Measurements from ENCODE around the gene TFAM. TPM values are rescaled to one million over a fixed set of nuclear protein-coding genes. Genes with fewer than 3 reads are reported as not detected.

The TFAM gene
- total RNA-seq, 1 experiment from 2014 or later = 74.4 TPM

GRCh38 chr10:58414270-58415041 is 29.2 kb downstream of the TFAM start:
- no peaks in the 10 kb centered on the region for H3K27me3 Mint-ChIP-seq (ENCODE audit: low read depth)
- ChIA-PET POLR2A (interaction anchor here (0.7 kb wide), 1 partner anchor 30 kb away, joined by 3 read pairs; no protein-coding TSS in a partner anchor), CTCF (interaction anchor here (0.5 to 3.1 kb wide), 20 partner anchors 10 to 326 kb away, joined by 3 to 32 read pairs (median 4); partner anchors contain the start of gene BICC1)

More at GRCh38 chr10:58414270-58415041, 29.2 kb downstream of the TFAM start:
- Mint-ChIP-seq H3K27ac (no peak overlapping the region), H3K4me1 (peaks cover 21% of the 10 kb centered on the region), H3K9me3 (peaks cover 17% of the 10 kb centered on the region), H3K36me3 (peaks cover 4% of the 10 kb centered on the region; the same call in 1 of the 2 replicates), H3K4me3 (no peak overlapping the region)
- TF ChIP-seq SMAD4 (CRISPR knock-in tag; IDR thresholded peaks at IDR 0.05) (no peak), NFYB (CRISPR knock-in tag; conservative IDR thresholded peaks at IDR 0.05; ENCODE audit: low read depth) (no peak), TCF7 (CRISPR knock-in tag; IDR thresholded peaks at IDR 0.05; ENCODE audit: low read depth) (no peak), FOXP4 (CRISPR knock-in tag; IDR thresholded peaks at IDR 0.05) (no peak), PRRX2 (CRISPR knock-in tag; IDR thresholded peaks at IDR 0.05) (no peak), ELF4 (CRISPR knock-in tag; IDR thresholded peaks at IDR 0.05; ENCODE audit: low read depth) (no peak), CREM (CRISPR knock-in tag; IDR thresholded peaks at IDR 0.05) (no peak), ZNF317 (CRISPR knock-in tag; IDR thresholded peaks at IDR 0.05; ENCODE audit: borderline replicate concordance, low read depth) (no peak), OVOL2 (CRISPR knock-in tag; IDR thresholded peaks at IDR 0.05; ENCODE audit: borderline replicate concordance) (no peak), IRF1 (CRISPR knock-in tag; IDR thresholded peaks at IDR 0.05) (no peak), MXD4 (CRISPR knock-in tag; IDR thresholded peaks at IDR 0.05; ENCODE audit: borderline replicate concordance) (no peak), ZNF138 (CRISPR knock-in tag; conservative IDR thresholded peaks at IDR 0.05) (no peak), ARID4B (CRISPR knock-in tag; IDR thresholded peaks at IDR 0.05; ENCODE audit: borderline replicate concordance) (no peak), E2F4 (CRISPR knock-in tag; IDR thresholded peaks at IDR 0.05; ENCODE audit: borderline replicate concordance, low read depth) (no peak), KAT7 (CRISPR knock-in tag; IDR thresholded peaks at IDR 0.05; ENCODE audit: borderline replicate concordance) (no peak), ZNF281 (CRISPR knock-in tag; IDR thresholded peaks at IDR 0.05) (no peak), CDX4 (CRISPR knock-in tag; IDR thresholded peaks at IDR 0.05; ENCODE audit: borderline replicate concordance) (no peak), SOX15 (CRISPR knock-in tag; IDR thresholded peaks at IDR 0.05) (no peak), FOXJ3 (CRISPR knock-in tag; IDR thresholded peaks at IDR 0.05; ENCODE audit: borderline replicate concordance) (no peak), HMGA2 (CRISPR knock-in tag; IDR thresholded peaks at IDR 0.05) (no peak)
- ATAC-seq (peak; percentile 47), DNase-seq (ENCODE audit: low spot score) (no peak)

Measured in WTC11 (cell line).